Breast epithelium (tissue), 3 donors: ENCODE measurements around the gene VENTX.

Experiments
- POLR2A ChIP-seq: fragments of 450-650 bp; IDR thresholded peaks from one replicate; pipeline ENCODE4 v1.6.1; 2016; ENCODE audit warnings: antibody characterized with exemption, mild to moderate bottlenecking, moderate library complexity
- POLR2AphosphoS5 ChIP-seq, 3 donors: sonication (generic); formaldehyde crosslinking; IDR thresholded peaks; one replicate each; pipeline ENCODE4 v1.6.1; 2017; ENCODE audit warnings: antibody characterized with exemption in 3 of 3
- TF ChIP-seq, protein P1 (sequence below), 3 donors: fragments of 450-650 bp; IDR thresholded peaks; one replicate each; pipeline ENCODE4 v1.5.1; 2016 to 2017; ENCODE audit warnings: antibody characterized with exemption in 3 of 3, mild to moderate bottlenecking in 3 of 3, moderate library complexity in 3 of 3

DNA sequence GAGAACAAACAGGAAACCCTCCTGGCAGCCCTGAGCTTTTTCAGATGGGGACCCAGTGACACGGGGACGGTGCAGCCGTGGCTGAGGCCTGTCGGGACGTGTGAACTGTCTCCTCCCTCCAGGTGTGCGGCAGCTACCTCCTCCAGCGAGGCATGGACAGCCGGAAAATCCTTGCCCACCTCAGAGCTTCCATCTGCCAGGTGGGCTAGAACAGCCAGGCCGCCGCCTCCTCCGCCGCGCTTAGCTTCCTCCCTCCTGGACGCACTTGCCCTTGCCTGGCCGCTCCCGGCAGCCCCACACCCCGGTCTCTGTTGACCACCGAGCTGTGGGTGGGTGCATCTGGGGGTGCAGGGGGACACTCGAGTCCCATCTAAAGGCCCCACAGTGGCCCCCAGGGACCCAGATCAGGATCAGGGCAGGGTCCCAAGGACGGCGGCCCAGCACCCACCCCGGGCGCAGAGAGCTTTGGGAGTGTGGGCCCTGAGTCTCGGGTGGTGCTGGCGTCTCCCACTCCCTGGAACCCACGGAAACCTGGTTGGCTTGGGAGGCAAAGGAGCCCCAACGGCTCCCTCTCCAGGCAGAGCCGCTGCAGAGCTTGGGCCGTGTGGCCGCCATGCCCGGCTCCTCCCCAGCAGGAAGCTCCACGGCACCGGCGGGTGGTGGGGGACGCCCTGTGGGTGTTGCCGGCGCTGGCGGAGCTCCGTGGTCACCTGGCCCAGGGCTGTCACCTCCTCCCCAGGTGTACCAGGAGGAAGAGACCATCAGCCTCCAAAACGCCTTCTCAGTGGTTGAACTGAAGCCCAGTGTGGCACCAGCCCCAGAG, 40.5 kb upstream of the VENTX start:
- TF ChIP-seq, protein P1, sequence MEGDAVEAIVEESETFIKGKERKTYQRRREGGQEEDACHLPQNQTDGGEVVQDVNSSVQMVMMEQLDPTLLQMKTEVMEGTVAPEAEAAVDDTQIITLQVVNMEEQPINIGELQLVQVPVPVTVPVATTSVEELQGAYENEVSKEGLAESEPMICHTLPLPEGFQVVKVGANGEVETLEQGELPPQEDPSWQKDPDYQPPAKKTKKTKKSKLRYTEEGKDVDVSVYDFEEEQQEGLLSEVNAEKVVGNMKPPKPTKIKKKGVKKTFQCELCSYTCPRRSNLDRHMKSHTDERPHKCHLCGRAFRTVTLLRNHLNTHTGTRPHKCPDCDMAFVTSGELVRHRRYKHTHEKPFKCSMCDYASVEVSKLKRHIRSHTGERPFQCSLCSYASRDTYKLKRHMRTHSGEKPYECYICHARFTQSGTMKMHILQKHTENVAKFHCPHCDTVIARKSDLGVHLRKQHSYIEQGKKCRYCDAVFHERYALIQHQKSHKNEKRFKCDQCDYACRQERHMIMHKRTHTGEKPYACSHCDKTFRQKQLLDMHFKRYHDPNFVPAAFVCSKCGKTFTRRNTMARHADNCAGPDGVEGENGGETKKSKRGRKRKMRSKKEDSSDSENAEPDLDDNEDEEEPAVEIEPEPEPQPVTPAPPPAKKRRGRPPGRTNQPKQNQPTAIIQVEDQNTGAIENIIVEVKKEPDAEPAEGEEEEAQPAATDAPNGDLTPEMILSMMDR (IDR thresholded peaks at IDR 0.05) = no peak
- TF ChIP-seq POLR2AphosphoS5 (IDR thresholded peaks at IDR 0.05) (no peak), POLR2A (no peak)
